ENCODE results near the gene KRTAP10-11.
"Not testable (repeated sequence)": the region's sequence is repeated elsewhere in the genome, so short reads cannot be mapped to it uniquely, and the experiment has no call there.

Gene KRTAP10-11

GRCh38 chr21:44654576-44655175, 8.5 kb downstream of the KRTAP10-11 start, which contains the start of gene KRTAP12-4:
Gene KRTAP12-4 (minus strand): TSS chr21:44654659. CDS start chr21:44654614, 45 bp downstream.
- H3K27me3 ChIP-seq: no peaks in the 10 kb centered on the region
- H3K27ac ChIP-seq: no peak within 1 kb of the TSS
- H3K4me1 ChIP-seq (ENCODE audit: control insufficient read depth in 1 of 2, insufficient read depth in 1 of 2, low read depth in 1 of 2, low read length in 1 of 2): peaks cover 10 to 11% of the 10 kb centered on the region in 2 experiments
- H3K36me3 ChIP-seq: no peaks in the 10 kb centered on the region
- no peak for TF ChIP-seq CTCF (IDR thresholded peaks at IDR 0.05)
- peaks cover 3% of the 10 kb centered on the region for H3K9me3 ChIP-seq
- H3K4me3 ChIP-seq (ENCODE audit: low read depth in 1 of 2, low read length in 1 of 2): no peak within 1 kb of the TSS

- H3K4me3 ChIP-seq (ENCODE audit: low read depth in 1 of 2, low read length in 1 of 2): no peak overlapping the region
- peaks cover 10 to 11% of the 10 kb centered on the region in 2 experiments for H3K4me1 ChIP-seq (ENCODE audit: control insufficient read depth in 1 of 2, insufficient read depth in 1 of 2, low read depth in 1 of 2, low read length in 1 of 2)
- H3K27me3 ChIP-seq: no peaks in the 10 kb centered on the region
- TF ChIP-seq CTCF (IDR thresholded peaks at IDR 0.05): no peak
- peaks cover 3% of the 10 kb centered on the region for H3K9me3 ChIP-seq
- no peaks in the 10 kb centered on the region for H3K36me3 ChIP-seq
- peak overlapping the region; percentile 69 for H3K27ac ChIP-seq
These were observed 10.7 kb downstream of the KRTAP10-11 start for GRCh38 chr21:44656868-44657267.

GRCh38 chr21:44657635-44658540, 11.7 kb downstream of the KRTAP10-11 start, which contains the start of gene KRTAP12-3:
Gene KRTAP12-3 (plus strand): TSS chr21:44657932. CDS start chr21:44657980, 48 bp downstream.
- no peaks in the 10 kb centered on the region for H3K27me3 ChIP-seq
- peaks cover 10 to 11% of the 10 kb centered on the region in 2 experiments for H3K4me1 ChIP-seq (ENCODE audit: control insufficient read depth in 1 of 2, insufficient read depth in 1 of 2, low read depth in 1 of 2, low read length in 1 of 2)
- H3K4me3 ChIP-seq (ENCODE audit: low read depth in 1 of 2, low read length in 1 of 2): no peak within 1 kb of the TSS
- no peaks in the 10 kb centered on the region for H3K36me3 ChIP-seq
- H3K9me3 ChIP-seq: peaks cover 3% of the 10 kb centered on the region
- TF ChIP-seq CTCF (IDR thresholded peaks at IDR 0.05): no peak
- peak within 1 kb of the TSS; percentile 69 for H3K27ac ChIP-seq

GRCh38 chr21:44658541-44658910, 12.3 kb downstream of the KRTAP10-11 start:
- Histone ChIP-seq H3K9me3 (peaks cover 3% of the 10 kb centered on the region), H3K36me3 (no peaks in the 10 kb centered on the region), H3K27ac (peak overlapping the region; percentile 69), H3K4me3 (ENCODE audit: low read depth in 1 of 2, low read length in 1 of 2) (no peak overlapping the region), H3K27me3 (no peaks in the 10 kb centered on the region), H3K4me1 (ENCODE audit: control insufficient read depth in 1 of 2, insufficient read depth in 1 of 2, low read depth in 1 of 2, low read length in 1 of 2) (peaks cover 10 to 11% of the 10 kb centered on the region in 2 experiments)
- TF ChIP-seq CTCF (IDR thresholded peaks at IDR 0.05): no peak

- peaks cover 10 to 11% of the 10 kb centered on the region in 2 experiments for H3K4me1 ChIP-seq (ENCODE audit: control insufficient read depth in 1 of 2, insufficient read depth in 1 of 2, low read depth in 1 of 2, low read length in 1 of 2)
These were observed 12.8 kb downstream of the KRTAP10-11 start for GRCh38 chr21:44658913-44659595.

GRCh38 chr21:44661567-44661966, 15.4 kb downstream of the KRTAP10-11 start:
- not testable (repeated sequence) for H3K27ac ChIP-seq; H3K4me3 ChIP-seq (ENCODE audit: low read depth in 1 of 2, low read length in 1 of 2); H3K27me3 ChIP-seq; H3K9me3 ChIP-seq; H3K36me3 ChIP-seq
- peaks cover 10 to 11% of the 10 kb centered on the region in 2 experiments for H3K4me1 ChIP-seq (ENCODE audit: control insufficient read depth in 1 of 2, insufficient read depth in 1 of 2, low read depth in 1 of 2, low read length in 1 of 2)

More at GRCh38 chr21:44658913-44659595, 12.8 kb downstream of the KRTAP10-11 start:
- Histone ChIP-seq H3K27me3 (no peaks in the 10 kb centered on the region), H3K27ac (peak overlapping the region; percentile 69), H3K4me3 (ENCODE audit: low read depth in 1 of 2, low read length in 1 of 2) (no peak overlapping the region), H3K36me3 (no peaks in the 10 kb centered on the region), H3K9me3 (peaks cover 3% of the 10 kb centered on the region)
- no peak for TF ChIP-seq CTCF (IDR thresholded peaks at IDR 0.05)
